ENCODE measurements around the gene SDR42E1. TPM values are rescaled to one million over a fixed set of nuclear protein-coding genes. Genes with fewer than 3 reads are reported as not detected.

The SDR42E1 gene
- total and polyA plus RNA-seq, 2 donors (not counting 3 experiments of a cell fraction or from before 2014, with no cell fraction given), result 0.08 TPM; not detected in 1

DNA sequence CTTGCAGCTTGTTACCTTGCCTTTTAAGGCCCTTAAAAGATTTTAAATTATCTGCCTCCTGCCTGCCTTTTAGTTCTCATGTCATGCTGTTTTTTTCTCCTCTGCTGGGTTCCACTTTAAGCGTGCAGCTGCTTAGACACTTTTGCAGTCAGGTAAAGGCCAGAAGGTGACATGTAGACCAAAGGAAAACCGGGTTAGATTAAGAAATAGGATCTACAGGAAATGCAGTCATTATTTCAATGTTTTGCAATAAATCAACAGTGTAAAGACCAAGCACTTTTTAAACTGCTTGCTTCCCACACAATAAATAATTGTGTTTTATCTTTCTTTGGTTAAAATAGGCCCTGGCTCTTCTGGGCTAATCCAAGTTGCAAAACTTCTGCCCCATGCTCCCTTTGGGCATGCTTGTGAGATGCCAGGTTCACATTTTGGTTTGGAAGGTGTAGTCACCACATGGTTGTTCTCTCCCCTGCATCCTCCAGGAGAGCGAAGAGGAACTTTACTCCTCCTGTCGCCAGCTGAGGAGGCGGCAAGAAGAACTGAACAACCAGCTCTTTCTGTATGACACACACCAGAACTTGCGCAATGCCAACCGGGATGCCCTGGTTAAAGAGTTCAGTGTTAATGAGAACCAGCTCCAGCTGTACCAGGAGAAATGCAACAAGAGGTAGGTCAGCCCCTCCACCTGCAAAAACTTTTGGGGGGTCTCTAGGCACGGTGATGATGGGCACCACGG lies 54.9 kb downstream of the SDR42E1 start:
- ChIA-PET POLR2A (no interaction called here), CTCF (no interaction called here)
- intact Hi-C loops (cut with micrococcal nuclease) (no loop called here), dilution Hi-C loops (cut with MboI; ENCODE audit: extremely low pct_ligation_motif_present, low sequenced_read_pairs) (no loop called here)
- no peaks in the 10 kb centered on the region for H3K79me2 ChIP-seq (ENCODE audit: control insufficient read depth, insufficient read depth, low read length)
- BruUV-seq (replicated peaks), result no TSS peak
- no peak overlapping the region for H2AFZ ChIP-seq (ENCODE audit: low read depth, low read length)
- no peaks in the 10 kb centered on the region for H3K9me1 ChIP-seq (replicated peaks; ENCODE audit: control insufficient read depth, extremely low read depth, insufficient read depth, low read length)
- no peak overlapping the region for H3K4me3 ChIP-seq (replicated peaks in 1 of 3; ENCODE audit: insufficient read depth in 1 of 3, low read depth in 1 of 3, low read length in 3 of 3)
- H4K20me1 ChIP-seq (replicated peaks; ENCODE audit: control insufficient read depth, extremely low read depth, insufficient read depth, low read length), result no peaks in the 10 kb centered on the region
- H3K9ac ChIP-seq (replicated peaks; ENCODE audit: extremely low read depth, insufficient read depth, low read length), result no peak overlapping the region
- TF ChIP-seq POLR2AphosphoS5 (IDR thresholded peaks at IDR 0.05; ENCODE audit: insufficient read depth, low read depth, low read length) (no peak), GATA2 (IDR thresholded peaks at IDR 0.05; ENCODE audit: insufficient read depth, insufficient read length, low read depth, low read length) (no peak), JUN (IDR thresholded peaks at IDR 0.05; ENCODE audit: borderline replicate concordance, insufficient read depth, insufficient read length, low read depth) (no peak), MAX (IDR thresholded peaks at IDR 0.05; ENCODE audit: insufficient read depth, insufficient read length) (no peak), POLR2A (IDR thresholded peaks at IDR 0.05; ENCODE audit: low read depth, low read length) (no peak), MYC (IDR thresholded peaks at IDR 0.05; ENCODE audit: low read depth, low read length) (no peak)
- no peak overlapping the region for H3K27ac ChIP-seq (ENCODE audit: insufficient read depth, low read depth, low read length)
- DNase-seq (ENCODE audit: low read depth, low spot score) (no peak), FAIRE-seq (no peak)
- H3K27me3 ChIP-seq (ENCODE audit: control insufficient read depth in 2 of 2, insufficient read depth in 2 of 2, low read length in 2 of 2), result no peaks in the 10 kb centered on the region
- H3K4me2 ChIP-seq (ENCODE audit: insufficient read depth, low read length), result no peak overlapping the region
- peaks cover under 1% of the 10 kb centered on the region for H3K9me3 ChIP-seq (replicated peaks; ENCODE audit: control insufficient read depth, insufficient read depth, low read length)
- H3K36me3 ChIP-seq (ENCODE audit: control insufficient read depth in 2 of 2, extremely low read depth in 1 of 2, insufficient read depth in 2 of 2, low read length in 2 of 2), result no peaks in the 10 kb centered on the region
- H3K4me1 ChIP-seq (ENCODE audit: control insufficient read depth, extremely low read depth, insufficient read depth, low read length), result no peaks in the 10 kb centered on the region

- no peaks in the 10 kb centered on the region for H3K79me2 ChIP-seq (ENCODE audit: control insufficient read depth, insufficient read depth, low read length)
- dilution Hi-C loops (cut with MboI; ENCODE audit: extremely low pct_ligation_motif_present, low sequenced_read_pairs) (no loop called here), intact Hi-C loops (cut with micrococcal nuclease) (no loop called here)
- BruUV-seq (replicated peaks), result no TSS peak
- no peaks in the 10 kb centered on the region for H3K36me3 ChIP-seq (ENCODE audit: control insufficient read depth in 2 of 2, extremely low read depth in 1 of 2, insufficient read depth in 2 of 2, low read length in 2 of 2)
- H2AFZ ChIP-seq (ENCODE audit: low read depth, low read length), result no peak overlapping the region
- no peak for TF ChIP-seq MAX (IDR thresholded peaks at IDR 0.05; ENCODE audit: insufficient read depth, insufficient read length)
- TF ChIP-seq JUN (IDR thresholded peaks at IDR 0.05; ENCODE audit: borderline replicate concordance, insufficient read depth, insufficient read length, low read depth), result no peak
- TF ChIP-seq FOS (IDR thresholded peaks at IDR 0.05; ENCODE audit: borderline replicate concordance, insufficient read depth, low read length), result no peak
- no peak for TF ChIP-seq POLR2A (IDR thresholded peaks at IDR 0.05; ENCODE audit: low read depth, low read length)
- no peak for TF ChIP-seq CTCF (IDR thresholded peaks at IDR 0.05; ENCODE audit: extremely low read depth in 1 of 2, insufficient read depth in 1 of 2, low read depth in 1 of 2, low read length in 2 of 2)
- TF ChIP-seq MYC (IDR thresholded peaks at IDR 0.05; ENCODE audit: low read depth, low read length), result no peak
- no peak for TF ChIP-seq EZH2 (IDR thresholded peaks at IDR 0.05; ENCODE audit: borderline replicate concordance, low read depth, low read length, severe bottlenecking)
- TF ChIP-seq GATA2 (IDR thresholded peaks at IDR 0.05; ENCODE audit: insufficient read depth, insufficient read length, low read depth, low read length), result no peak
- TF ChIP-seq POLR2AphosphoS5 (IDR thresholded peaks at IDR 0.05; ENCODE audit: insufficient read depth, low read depth, low read length), result no peak
- H3K9me3 ChIP-seq (replicated peaks; ENCODE audit: control insufficient read depth, insufficient read depth, low read length), result peaks cover 2% of the 10 kb centered on the region
- ChIA-PET POLR2A (no interaction called here), CTCF (interaction anchor here (1.1 kb wide), 1 partner anchor 12 kb away, joined by 3 read pairs; no protein-coding TSS in a partner anchor)
- H3K4me1 ChIP-seq (ENCODE audit: control insufficient read depth, extremely low read depth, insufficient read depth, low read length), result no peaks in the 10 kb centered on the region
- FAIRE-seq, result no peak
- DNase-seq (ENCODE audit: low read depth, low spot score), result no peak
- H3K27me3 ChIP-seq (ENCODE audit: control insufficient read depth in 2 of 2, insufficient read depth in 2 of 2, low read length in 2 of 2), result no peaks in the 10 kb centered on the region
- H3K9me1 ChIP-seq (replicated peaks; ENCODE audit: control insufficient read depth, extremely low read depth, insufficient read depth, low read length), result no peaks in the 10 kb centered on the region
- H3K4me3 ChIP-seq (replicated peaks in 1 of 3; ENCODE audit: insufficient read depth in 1 of 3, low read depth in 1 of 3, low read length in 3 of 3), result no peak overlapping the region
- no peak overlapping the region for H3K9ac ChIP-seq (replicated peaks; ENCODE audit: extremely low read depth, insufficient read depth, low read length)
- no peaks in the 10 kb centered on the region for H4K20me1 ChIP-seq (replicated peaks; ENCODE audit: control insufficient read depth, extremely low read depth, insufficient read depth, low read length)
- no peak overlapping the region for H3K4me2 ChIP-seq (ENCODE audit: insufficient read depth, low read length)
- H3K27ac ChIP-seq (ENCODE audit: insufficient read depth, low read depth, low read length), result no peak overlapping the region
Measured at GRCh38 chr16:81951564-81951963, 59.7 kb downstream of the SDR42E1 start.
